ENCODE results near the gene CITED1.
A peak's percentile ranks its signal among the peaks of the same experiment; 100 is the strongest.

CITED1 gene

GRCh38 chrX:72271812-72272211, 33.9 kb downstream of the CITED1 start:
- H3K27ac ChIP-seq (ENCODE audit: low read depth, low read length), result no peak overlapping the region
- no peak overlapping the region for H3K4me3 ChIP-seq (ENCODE audit: low read depth in 1 of 5, low read length in 5 of 5)
- H3K27me3 ChIP-seq (ENCODE audit: control insufficient read depth in 5 of 5, insufficient read depth in 4 of 5, low read length in 5 of 5), result no peaks in the 10 kb centered on the region
- H3K9ac ChIP-seq (ENCODE audit: low read length in 5 of 5), result peak overlapping the region in 1 of 5 donors; percentile 7
- H3K36me3 ChIP-seq (ENCODE audit: control insufficient read depth in 5 of 5, insufficient read depth in 5 of 5, low read length in 5 of 5), result peaks cover 44 to 82% (median 81%) of the 10 kb centered on the region in 5 donors
- no peaks in the 10 kb centered on the region for H3K9me3 ChIP-seq (ENCODE audit: control insufficient read depth in 5 of 5, low read length in 5 of 5)
- peaks cover 2 to 24% (median 21%) of the 10 kb centered on the region in 5 donors for H3K4me1 ChIP-seq (ENCODE audit: control insufficient read depth in 5 of 5, insufficient read depth in 5 of 5, low read length in 5 of 5)

DNA sequence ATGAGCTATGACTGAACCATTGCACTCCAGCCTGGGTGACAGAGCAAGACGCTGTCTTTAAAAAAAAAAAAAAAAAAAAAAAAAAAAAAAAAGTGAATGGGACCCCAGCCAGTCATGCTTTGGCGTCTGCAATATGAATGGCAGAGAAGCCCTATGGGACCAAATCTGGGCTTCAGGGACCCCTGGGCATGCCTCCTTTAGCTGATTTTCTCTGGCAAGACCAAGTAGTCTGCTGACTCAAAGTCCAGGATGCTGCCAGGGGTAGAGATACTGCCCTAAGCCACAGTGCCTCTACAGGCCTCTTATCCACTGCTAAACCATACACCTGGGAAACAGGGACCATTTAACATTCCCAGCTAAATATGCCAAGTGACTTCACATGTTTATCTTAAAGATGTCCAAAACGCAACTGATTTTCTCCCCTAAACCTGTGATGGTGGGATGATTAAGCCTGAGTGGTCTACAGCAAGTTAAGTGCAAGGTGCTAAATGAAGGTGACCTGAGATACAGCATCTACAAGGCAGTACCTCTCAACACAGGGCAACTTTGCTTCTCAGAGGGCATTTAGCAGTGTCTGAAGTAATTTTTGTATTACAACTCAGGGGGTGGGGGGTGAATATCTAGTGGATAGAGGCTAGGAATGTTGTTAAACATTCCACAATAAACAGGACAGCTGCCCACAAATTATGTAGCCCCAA, 34.5 kb downstream of the CITED1 start:
- H3K4me1 ChIP-seq (ENCODE audit: control insufficient read depth in 5 of 5, insufficient read depth in 5 of 5, low read length in 5 of 5), result peaks cover 2 to 21% (median 17%) of the 10 kb centered on the region in 5 donors
- no peak overlapping the region for H3K4me3 ChIP-seq (ENCODE audit: low read depth in 1 of 5, low read length in 5 of 5)
- no peaks in the 10 kb centered on the region for H3K27me3 ChIP-seq (ENCODE audit: control insufficient read depth in 5 of 5, insufficient read depth in 4 of 5, low read length in 5 of 5)
- H3K27ac ChIP-seq (ENCODE audit: low read depth, low read length), result no peak overlapping the region
- peak overlapping the region in 2 of 5 donors; percentile 7 to 32 for H3K9ac ChIP-seq (ENCODE audit: low read length in 5 of 5)
- no peaks in the 10 kb centered on the region for H3K9me3 ChIP-seq (ENCODE audit: control insufficient read depth in 5 of 5, low read length in 5 of 5)
- peaks cover 44 to 82% (median 81%) of the 10 kb centered on the region in 5 donors for H3K36me3 ChIP-seq (ENCODE audit: control insufficient read depth in 5 of 5, insufficient read depth in 5 of 5, low read length in 5 of 5)

- no peak overlapping the region for H3K4me3 ChIP-seq (ENCODE audit: low read depth in 1 of 5, low read length in 5 of 5)
- no peak overlapping the region for H3K27ac ChIP-seq (ENCODE audit: low read depth, low read length)
Measured at GRCh38 chrX:72270316-72270866, 35.3 kb downstream of the CITED1 start.

GRCh38 chrX:72269671-72270251, 36.0 kb downstream of the CITED1 start:
- no peak overlapping the region for H3K27ac ChIP-seq (ENCODE audit: low read depth, low read length)
- no peak overlapping the region for H3K4me3 ChIP-seq (ENCODE audit: low read depth in 1 of 5, low read length in 5 of 5)
- H3K36me3 ChIP-seq (ENCODE audit: control insufficient read depth in 5 of 5, insufficient read depth in 5 of 5, low read length in 5 of 5), result peaks cover 37 to 73% (median 71%) of the 10 kb centered on the region in 5 donors
- H3K9me3 ChIP-seq (ENCODE audit: control insufficient read depth in 5 of 5, low read length in 5 of 5), result no peaks in the 10 kb centered on the region
- peaks cover 0 to 9% (median 4%) of the 10 kb centered on the region in 5 donors for H3K4me1 ChIP-seq (ENCODE audit: control insufficient read depth in 5 of 5, insufficient read depth in 5 of 5, low read length in 5 of 5)
- H3K27me3 ChIP-seq (ENCODE audit: control insufficient read depth in 5 of 5, insufficient read depth in 4 of 5, low read length in 5 of 5), result no peaks in the 10 kb centered on the region
- H3K9ac ChIP-seq (ENCODE audit: low read length in 5 of 5), result no peak overlapping the region

More at GRCh38 chrX:72270316-72270866, 35.3 kb downstream of the CITED1 start:
- H3K9me3 ChIP-seq (ENCODE audit: control insufficient read depth in 5 of 5, low read length in 5 of 5), result no peaks in the 10 kb centered on the region
- no peak overlapping the region for H3K9ac ChIP-seq (ENCODE audit: low read length in 5 of 5)
- H3K36me3 ChIP-seq (ENCODE audit: control insufficient read depth in 5 of 5, insufficient read depth in 5 of 5, low read length in 5 of 5), result peaks cover 44 to 79% (median 78%) of the 10 kb centered on the region in 5 donors
- peaks cover 0 to 12% (median 9%) of the 10 kb centered on the region in 5 donors for H3K4me1 ChIP-seq (ENCODE audit: control insufficient read depth in 5 of 5, insufficient read depth in 5 of 5, low read length in 5 of 5)
- no peaks in the 10 kb centered on the region for H3K27me3 ChIP-seq (ENCODE audit: control insufficient read depth in 5 of 5, insufficient read depth in 4 of 5, low read length in 5 of 5)

GRCh38 chrX:72268597-72269365, 36.9 kb downstream of the CITED1 start:
- H3K27me3 ChIP-seq (ENCODE audit: control insufficient read depth in 5 of 5, insufficient read depth in 4 of 5, low read length in 5 of 5), result no peaks in the 10 kb centered on the region
- no peak overlapping the region for H3K4me3 ChIP-seq (ENCODE audit: low read depth in 1 of 5, low read length in 5 of 5)
- peaks cover 28 to 63% (median 62%) of the 10 kb centered on the region in 5 donors for H3K36me3 ChIP-seq (ENCODE audit: control insufficient read depth in 5 of 5, insufficient read depth in 5 of 5, low read length in 5 of 5)
- no peaks in the 10 kb centered on the region for H3K9me3 ChIP-seq (ENCODE audit: control insufficient read depth in 5 of 5, low read length in 5 of 5)
- H3K4me1 ChIP-seq (ENCODE audit: control insufficient read depth in 5 of 5, insufficient read depth in 5 of 5, low read length in 5 of 5), result peaks cover 0 to 9% (median 0%) of the 10 kb centered on the region in 5 donors
- H3K27ac ChIP-seq (ENCODE audit: low read depth, low read length), result no peak overlapping the region
- no peak overlapping the region for H3K9ac ChIP-seq (ENCODE audit: low read length in 5 of 5)

DNA sequence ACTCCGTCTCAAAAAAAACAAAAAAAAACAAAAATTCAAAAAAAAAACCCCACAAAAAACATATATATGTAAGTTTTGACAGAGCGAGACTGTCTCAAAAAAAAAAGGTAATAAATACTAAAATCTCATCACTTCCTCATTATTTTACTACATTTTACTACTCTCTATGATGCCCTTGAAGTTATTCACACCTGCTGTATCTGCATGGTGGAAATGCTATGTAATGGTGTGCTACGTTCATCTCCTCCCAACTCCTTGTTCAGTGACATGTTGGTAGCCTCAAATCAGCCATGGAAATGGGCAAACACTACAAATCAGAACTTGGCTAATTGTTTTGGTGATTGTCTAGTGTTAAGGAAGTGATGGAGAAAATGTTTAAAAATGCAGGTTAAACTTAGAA, 40.5 kb downstream of the CITED1 start:
- no peak overlapping the region for H3K9ac ChIP-seq (ENCODE audit: low read length in 5 of 5)
- H3K36me3 ChIP-seq (ENCODE audit: control insufficient read depth in 5 of 5, insufficient read depth in 5 of 5, low read length in 5 of 5), result peaks cover 9 to 29% (median 27%) of the 10 kb centered on the region in 5 donors
- no peak overlapping the region for H3K4me3 ChIP-seq (ENCODE audit: low read depth in 1 of 5, low read length in 5 of 5)
- no peaks in the 10 kb centered on the region for H3K4me1 ChIP-seq (ENCODE audit: control insufficient read depth in 5 of 5, insufficient read depth in 5 of 5, low read length in 5 of 5)
- H3K27me3 ChIP-seq (ENCODE audit: control insufficient read depth in 5 of 5, insufficient read depth in 4 of 5, low read length in 5 of 5), result no peaks in the 10 kb centered on the region
- H3K27ac ChIP-seq (ENCODE audit: low read depth, low read length), result no peak overlapping the region
- no peaks in the 10 kb centered on the region for H3K9me3 ChIP-seq (ENCODE audit: control insufficient read depth in 5 of 5, low read length in 5 of 5)

DNA sequence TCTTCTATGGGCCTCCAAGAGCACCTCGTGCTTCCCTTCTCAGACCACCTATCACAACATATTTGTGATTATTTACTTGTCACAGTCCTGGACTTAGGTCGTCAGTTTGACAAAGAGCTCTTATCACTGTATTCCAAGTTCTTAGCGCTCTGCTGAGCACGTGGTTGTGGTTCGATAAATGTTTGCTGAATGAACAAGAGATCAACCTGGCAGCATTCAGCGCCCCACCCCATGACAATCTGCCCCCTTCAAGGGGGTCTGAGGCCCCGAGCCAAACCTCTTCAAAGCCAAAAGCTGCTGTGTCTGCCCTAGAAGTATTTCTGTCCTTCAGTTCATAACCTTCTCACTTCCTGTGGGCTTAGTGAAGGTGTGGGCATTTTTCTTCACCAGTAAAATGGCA, 43.6 kb downstream of the CITED1 start:
- Histone ChIP-seq H3K27me3 (ENCODE audit: control insufficient read depth in 5 of 5, insufficient read depth in 4 of 5, low read length in 5 of 5) (peaks cover 0 to 8% (median 4%) of the 10 kb centered on the region in 5 donors), H3K9me3 (ENCODE audit: control insufficient read depth in 5 of 5, low read length in 5 of 5) (no peaks in the 10 kb centered on the region), H3K4me1 (ENCODE audit: control insufficient read depth in 5 of 5, insufficient read depth in 5 of 5, low read length in 5 of 5) (peaks cover 0 to 2% (median 0%) of the 10 kb centered on the region in 5 donors), H3K9ac (ENCODE audit: low read length in 5 of 5) (no peak overlapping the region), H3K36me3 (ENCODE audit: control insufficient read depth in 5 of 5, insufficient read depth in 5 of 5, low read length in 5 of 5) (peaks cover 0 to under 1% (median 0%) of the 10 kb centered on the region in 5 donors), H3K4me3 (ENCODE audit: low read depth in 1 of 5, low read length in 5 of 5) (no peak overlapping the region), H3K27ac (ENCODE audit: low read depth, low read length) (no peak overlapping the region)

GRCh38 chrX:72260448-72260847, 45.3 kb downstream of the CITED1 start:
- Histone ChIP-seq H3K4me3 (ENCODE audit: low read depth in 1 of 5, low read length in 5 of 5) (no peak overlapping the region), H3K27me3 (ENCODE audit: control insufficient read depth in 5 of 5, insufficient read depth in 4 of 5, low read length in 5 of 5) (peaks cover 0 to 15% (median 6%) of the 10 kb centered on the region in 5 donors), H3K9ac (ENCODE audit: low read length in 5 of 5) (no peak overlapping the region), H3K36me3 (ENCODE audit: control insufficient read depth in 5 of 5, insufficient read depth in 5 of 5, low read length in 5 of 5) (no peaks in the 10 kb centered on the region), H3K4me1 (ENCODE audit: control insufficient read depth in 5 of 5, insufficient read depth in 5 of 5, low read length in 5 of 5) (peaks cover 0 to 2% (median 0%) of the 10 kb centered on the region in 5 donors), H3K9me3 (ENCODE audit: control insufficient read depth in 5 of 5, low read length in 5 of 5) (no peaks in the 10 kb centered on the region), H3K27ac (ENCODE audit: low read depth, low read length) (no peak overlapping the region)

DNA sequence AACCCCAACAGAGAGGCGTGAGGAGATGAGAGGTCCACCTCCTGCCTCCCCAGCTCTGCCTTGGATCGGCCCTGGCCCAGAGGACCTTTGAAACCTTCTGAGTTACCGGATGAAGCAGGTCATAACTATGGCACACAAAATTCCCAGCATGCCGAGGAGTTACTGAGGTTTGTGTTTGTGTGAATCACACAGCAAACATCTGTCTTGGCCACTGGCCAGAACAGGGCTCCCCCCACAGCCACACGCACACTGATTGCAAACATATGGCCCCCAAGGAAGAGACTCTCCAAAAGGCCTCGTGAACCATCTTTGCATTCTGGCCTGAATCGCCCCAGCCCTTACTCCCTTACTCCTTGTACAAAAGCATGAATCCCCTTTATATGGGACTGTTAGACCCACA, 47.5 kb downstream of the CITED1 start:
- H3K4me3 ChIP-seq (ENCODE audit: low read depth in 1 of 5, low read length in 5 of 5), result no peak overlapping the region
- H3K9ac ChIP-seq (ENCODE audit: low read length in 5 of 5), result no peak overlapping the region
- H3K9me3 ChIP-seq (ENCODE audit: control insufficient read depth in 5 of 5, low read length in 5 of 5), result no peaks in the 10 kb centered on the region
- peaks cover 0 to 2% (median 0%) of the 10 kb centered on the region in 5 donors for H3K4me1 ChIP-seq (ENCODE audit: control insufficient read depth in 5 of 5, insufficient read depth in 5 of 5, low read length in 5 of 5)
- no peak overlapping the region for H3K27ac ChIP-seq (ENCODE audit: low read depth, low read length)
- peaks cover 8 to 26% (median 9%) of the 10 kb centered on the region in 5 donors for H3K27me3 ChIP-seq (ENCODE audit: control insufficient read depth in 5 of 5, insufficient read depth in 4 of 5, low read length in 5 of 5)
- no peaks in the 10 kb centered on the region for H3K36me3 ChIP-seq (ENCODE audit: control insufficient read depth in 5 of 5, insufficient read depth in 5 of 5, low read length in 5 of 5)

Measured in subcutaneous abdominal adipose tissue (tissue), 5 donors.